Ascending aorta (tissue), 2 donors: ENCODE measurements around the gene ENPP3. TPM values are rescaled to one million over a fixed set of nuclear protein-coding genes. Genes with fewer than 3 reads are reported as not detected.

Experiments used
- DNase-seq, 2 donors: peaks; one replicate each; pipeline ENCODE4 v3.0.0-alpha.2; 2019; ENCODE audit warnings: low spot score in 2 of 2
- H3K27ac ChIP-seq, 2 donors: fragments of 200-600 bp; sonication (generic); one replicate each; pipeline ENCODE4 v1.5.1; 2016 to 2017; ENCODE audit warnings: mild to moderate bottlenecking in 1 of 2
- H3K27me3 ChIP-seq: fragments of 200-600 bp; sonication (generic); one replicate; pipeline ENCODE4 v1.5.1; 2017
- H3K36me3 ChIP-seq, 2 donors: fragments of 200-600 bp; sonication (generic); one replicate each; pipeline ENCODE4 v1.5.1; 2016
- H3K4me1 ChIP-seq, 2 donors: fragments of 200-600 bp; sonication (generic); one replicate each; pipeline ENCODE4 v1.5.1; 2016 to 2017; ENCODE audit warnings: mild to moderate bottlenecking in 1 of 2
- H3K4me3 ChIP-seq, 2 donors: fragments of 200-600 bp; sonication (generic); one replicate each; pipeline ENCODE4 v1.5.1; 2016 to 2017; ENCODE audit warnings: mild to moderate bottlenecking in 1 of 2
- H3K9me3 ChIP-seq, 2 donors: fragments of 200-600 bp; sonication (generic); one replicate each; pipeline ENCODE4 v1.5.1; 2016
- CTCF ChIP-seq, 3 experiments: fragments of 200-600 bp in 2 of 3; fragments of 450-650 bp in 1 of 3; sonication (generic) in 2 of 3; IDR thresholded peaks; one replicate each; pipeline ENCODE4 v1.5.1; 2016 to 2019; ENCODE audit warnings: antibody characterized with exemption in 3 of 3, mild to moderate bottlenecking in 1 of 3, moderate library complexity in 1 of 3
- intact Hi-C: fragments of 100-400 bp; cut with DNase I; formaldehyde crosslinking; loops from one replicate; pipeline ENCODE4 v1.15.1; 2023
- total RNA-seq: library from RNA; depleted of rRNA; stranded (reverse); fragments of >200 nt; gene quantifications from one replicate; pipeline ENCODE4 v1.1.0, GENCODE V29; 2016

Gene ENPP3
- total RNA-seq, 1 donor from 2014 or later: not detected

GRCh38 chr6:131683479-131683878, 46.4 kb downstream of the ENPP3 start:
- H3K36me3 ChIP-seq: no peaks in the 10 kb centered on the region
- TF ChIP-seq CTCF (IDR thresholded peaks at IDR 0.05): no peak
- H3K9me3 ChIP-seq: no peaks in the 10 kb centered on the region
- H3K4me1 ChIP-seq: no peaks in the 10 kb centered on the region
- no peaks in the 10 kb centered on the region for H3K27me3 ChIP-seq
- no peak overlapping the region for H3K4me3 ChIP-seq
- intact Hi-C loops: no loop called here
- H3K27ac ChIP-seq: no peak overlapping the region
- no peak for DNase-seq

GRCh38 chr6:131685266-131685780, 48.2 kb downstream of the ENPP3 start:
- no peak for DNase-seq
- Histone ChIP-seq H3K4me3 (no peak overlapping the region), H3K4me1 (no peaks in the 10 kb centered on the region), H3K36me3 (no peaks in the 10 kb centered on the region), H3K27ac (no peak overlapping the region), H3K9me3 (no peaks in the 10 kb centered on the region), H3K27me3 (no peaks in the 10 kb centered on the region)
- intact Hi-C loops: no loop called here
- no peak for TF ChIP-seq CTCF (IDR thresholded peaks at IDR 0.05)

- Histone ChIP-seq H3K27me3 (no peaks in the 10 kb centered on the region), H3K4me3 (no peak overlapping the region), H3K4me1 (no peaks in the 10 kb centered on the region), H3K36me3 (no peaks in the 10 kb centered on the region), H3K9me3 (no peaks in the 10 kb centered on the region), H3K27ac (no peak overlapping the region)
- DNase-seq: no peak
- no peak for TF ChIP-seq CTCF (IDR thresholded peaks at IDR 0.05)
- intact Hi-C loops: no loop called here
Observed at GRCh38 chr6:131687022-131687421, 49.9 kb downstream of the ENPP3 start.

GRCh38 chr6:131688286-131688685, 51.2 kb downstream of the ENPP3 start:
- no peak for TF ChIP-seq CTCF (IDR thresholded peaks at IDR 0.05)

GRCh38 chr6:131692031-131692430, 54.9 kb downstream of the ENPP3 start:
- Histone ChIP-seq H3K36me3 (no peaks in the 10 kb centered on the region), H3K27me3 (no peaks in the 10 kb centered on the region), H3K9me3 (no peaks in the 10 kb centered on the region), H3K4me1 (no peaks in the 10 kb centered on the region), H3K27ac (no peak overlapping the region), H3K4me3 (no peak overlapping the region)
- no peak for TF ChIP-seq CTCF (IDR thresholded peaks at IDR 0.05)
- no peak for DNase-seq
- intact Hi-C loops: no loop called here

More at GRCh38 chr6:131688286-131688685, 51.2 kb downstream of the ENPP3 start:
- Histone ChIP-seq H3K9me3 (no peaks in the 10 kb centered on the region), H3K4me3 (no peak overlapping the region), H3K27ac (no peak overlapping the region), H3K4me1 (no peaks in the 10 kb centered on the region), H3K36me3 (no peaks in the 10 kb centered on the region), H3K27me3 (no peaks in the 10 kb centered on the region)
- no peak for DNase-seq
- intact Hi-C loops: no loop called here

- intact Hi-C loops: no loop called here
- no peaks in the 10 kb centered on the region for H3K9me3 ChIP-seq
- TF ChIP-seq CTCF (IDR thresholded peaks at IDR 0.05): no peak
Observed at GRCh38 chr6:131692589-131692988, 55.5 kb downstream of the ENPP3 start.

More at GRCh38 chr6:131692589-131692988, 55.5 kb downstream of the ENPP3 start:
- Histone ChIP-seq H3K4me1 (no peaks in the 10 kb centered on the region), H3K27ac (no peak overlapping the region), H3K27me3 (no peaks in the 10 kb centered on the region), H3K36me3 (no peaks in the 10 kb centered on the region), H3K4me3 (no peak overlapping the region)
- DNase-seq: no peak
